ENCODE measurements around the gene MDN1. TPM values are rescaled to one million over a fixed set of nuclear protein-coding genes. Genes with fewer than 3 reads are reported as not detected.

Gene MDN1
- polyA plus RNA-seq, 2 of the 4 experiments (the other 2 are of a cell fraction) = 6.4 to 20.5 TPM

GRCh38 chr6:89690944-89691324 lies 128.7 kb downstream of the MDN1 start (continued):
- TF ChIP-seq REST (IDR thresholded peaks at IDR 0.05) (no peak), ZC3H11A (IDR thresholded peaks at IDR 0.05) (no peak), NFE2L2 (conservative IDR thresholded peaks at IDR 0.05; ENCODE audit: low read length) (no peak), RARB (CRISPR knock-in tag; IDR thresholded peaks at IDR 0.05) (no peak), KDM5A (IDR thresholded peaks at IDR 0.05) (no peak), FOXS1 (CRISPR knock-in tag; IDR thresholded peaks at IDR 0.05) (no peak), GATA3 (IDR thresholded peaks at IDR 0.05; ENCODE audit: borderline replicate concordance) (no peak)

GRCh38 chr6:89689732-89690131 lies 129.9 kb downstream of the MDN1 start:
- Histone ChIP-seq H3K27ac (no peak overlapping the region), H3K4me1 (no peaks in the 10 kb centered on the region), H3K4me3 (no peak overlapping the region), H3K4me2 (no peak overlapping the region), H3K9me3 (no peaks in the 10 kb centered on the region)
- TF ChIP-seq RARB (CRISPR knock-in tag; IDR thresholded peaks at IDR 0.05) (no peak), CHD4 (IDR thresholded peaks at IDR 0.05; ENCODE audit: borderline replicate concordance) (no peak), HDAC2 (IDR thresholded peaks at IDR 0.05) (no peak), POLR2AphosphoS2 (conservative IDR thresholded peaks at IDR 0.05; ENCODE audit: low read length) (no peak), GATA3 (IDR thresholded peaks at IDR 0.05; ENCODE audit: borderline replicate concordance) (no peak), CBX8 (IDR thresholded peaks at IDR 0.05) (no peak)
- FAIRE-seq (no peak), DNase-seq (ENCODE audit: low read depth in 1 of 2, low spot score in 1 of 2) (no peak), ATAC-seq (no peak)
- CTCF ChIA-PET = no interaction called here
- POLR2A ChIA-PET = no interaction called here
- 76% methylated on average over 5 of the region's 5 CpGs for WGBS (ENCODE audit: missing lambda C conversion rate)

- ATAC-seq (no peak), FAIRE-seq (no peak), DNase-seq (ENCODE audit: low read depth in 1 of 2, low spot score in 1 of 2) (no peak)
- WGBS (ENCODE audit: missing lambda C conversion rate) = 92% methylated on average over 2 of the region's 2 CpGs
- POLR2A ChIA-PET = no interaction called here
- Histone ChIP-seq H3K4me1 (no peaks in the 10 kb centered on the region), H3K27ac (no peak overlapping the region), H3K4me2 (no peak overlapping the region), H3K4me3 (no peak overlapping the region), H3K9me3 (no peaks in the 10 kb centered on the region)
- CTCF ChIA-PET = no interaction called here
- TF ChIP-seq NPAS2 (CRISPR knock-in tag; IDR thresholded peaks at IDR 0.05; ENCODE audit: borderline replicate concordance) = no peak
Observed at GRCh38 chr6:89688328-89688727, 131.3 kb downstream of the MDN1 start.

- FAIRE-seq (no peak), DNase-seq (ENCODE audit: low read depth in 1 of 2, low spot score in 1 of 2) (no peak), ATAC-seq (no peak)
- no peak overlapping the region for H3K27ac ChIP-seq
- ChIA-PET CTCF (no interaction called here), POLR2A (no interaction called here)
- 91% methylated on average over 2 of the region's 2 CpGs for WGBS (ENCODE audit: missing lambda C conversion rate)
- no peaks in the 10 kb centered on the region for H3K9me3 ChIP-seq
- no peak overlapping the region for H3K4me3 ChIP-seq
- H3K4me1 ChIP-seq = no peaks in the 10 kb centered on the region
- TF ChIP-seq BCL3 (IDR thresholded peaks at IDR 0.05) (no peak), MAFK (IDR thresholded peaks at IDR 0.05; ENCODE audit: partially characterized antibody) (peak; percentile 13)
- no peak overlapping the region for H3K4me2 ChIP-seq
Observed at GRCh38 chr6:89685311-89685710, 134.3 kb downstream of the MDN1 start.

- Histone ChIP-seq H3K4me3 (no peak overlapping the region), H3K27ac (no peak overlapping the region), H3K9me3 (no peaks in the 10 kb centered on the region), H3K4me2 (no peak overlapping the region), H3K4me1 (no peaks in the 10 kb centered on the region)
- FAIRE-seq (no peak), ATAC-seq (peak in 1 of 2 experiments; percentile 19; a peak in 2 of 6 replicates), DNase-seq (ENCODE audit: low read depth in 1 of 2, low spot score in 1 of 2) (no peak)
- ChIA-PET CTCF (no interaction called here), POLR2A (no interaction called here)
- 100% methylated on average over 1 of the region's 1 CpG for WGBS (ENCODE audit: missing lambda C conversion rate)
- TF ChIP-seq FOSB (CRISPR knock-in tag; IDR thresholded peaks at IDR 0.05) = no peak
- no peak for TF ChIP-seq ELK1 (IDR thresholded peaks at IDR 0.05; ENCODE audit: low read depth, low read length)
- TF ChIP-seq EHF (CRISPR knock-in tag; IDR thresholded peaks at IDR 0.05) = no peak
- no peak for TF ChIP-seq JUNB (IDR thresholded peaks at IDR 0.05)
Observed at GRCh38 chr6:89682991-89683390, 136.6 kb downstream of the MDN1 start.

All from A549 (cell line).